Keratinocyte (primary cell): ENCODE measurements around the gene STBD1.

ENCODE experiments used
- EZH2 ChIP-seq: IDR thresholded peaks from one replicate; pipeline ENCODE4 v1.6.1; 2012; ENCODE audit warnings: inconsistent platforms, mild to moderate bottlenecking, low read length, moderate library complexity
- TF ChIP-seq, protein P1 (sequence below), 3 experiments: IDR thresholded peaks in 1 of 3; conservative IDR thresholded peaks in 1 of 3; optimal IDR thresholded peaks in 1 of 3; 2 replicates in 2 of 3; 3 replicates in 1 of 3; pipeline versions ENCODE3 to v1.5.1; 2011; ENCODE audit warnings: low read length in 3 of 3, mild to moderate bottlenecking in 3 of 3, moderate library complexity in 2 of 3, control low read depth in 1 of 3, inconsistent platforms in 1 of 3; ENCODE audit not compliant: insufficient read depth in 2 of 3; ENCODE audit errors: extremely low read depth in 1 of 3

DNA sequence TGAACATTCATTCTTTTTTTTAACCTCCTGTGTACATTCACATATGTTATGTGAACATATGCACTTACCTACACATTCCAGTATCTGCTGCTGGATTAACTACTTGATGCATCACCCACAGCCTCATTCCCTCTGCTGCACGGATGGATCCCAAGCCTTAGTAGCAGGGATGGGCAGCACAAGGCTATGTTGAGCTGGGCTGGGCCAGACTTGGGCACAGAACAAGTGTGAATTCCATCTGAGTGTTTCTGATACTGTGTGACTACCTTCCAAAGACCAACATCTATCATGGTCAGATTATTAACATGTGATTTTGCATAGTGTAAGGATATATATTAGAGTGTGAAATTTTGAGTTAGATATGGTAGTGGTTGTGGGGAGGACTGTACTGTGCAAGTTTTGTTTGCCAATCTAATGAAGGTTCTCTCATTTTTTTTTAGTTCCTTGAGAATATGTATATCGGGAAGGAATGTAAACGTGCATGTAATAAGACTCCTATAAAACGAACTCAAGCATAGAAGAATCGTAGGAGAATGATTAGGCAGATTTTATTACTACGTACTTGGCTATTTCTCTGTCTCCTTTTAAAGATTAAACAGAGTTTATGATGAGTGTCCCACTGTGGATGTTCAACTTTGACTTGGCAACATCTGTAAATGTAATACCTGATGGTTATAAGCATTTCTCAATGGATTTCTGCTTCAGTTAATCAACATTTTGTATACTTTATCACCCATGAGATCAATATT lies 23.4 kb upstream of the STBD1 start:
- TF ChIP-seq, protein P1, sequence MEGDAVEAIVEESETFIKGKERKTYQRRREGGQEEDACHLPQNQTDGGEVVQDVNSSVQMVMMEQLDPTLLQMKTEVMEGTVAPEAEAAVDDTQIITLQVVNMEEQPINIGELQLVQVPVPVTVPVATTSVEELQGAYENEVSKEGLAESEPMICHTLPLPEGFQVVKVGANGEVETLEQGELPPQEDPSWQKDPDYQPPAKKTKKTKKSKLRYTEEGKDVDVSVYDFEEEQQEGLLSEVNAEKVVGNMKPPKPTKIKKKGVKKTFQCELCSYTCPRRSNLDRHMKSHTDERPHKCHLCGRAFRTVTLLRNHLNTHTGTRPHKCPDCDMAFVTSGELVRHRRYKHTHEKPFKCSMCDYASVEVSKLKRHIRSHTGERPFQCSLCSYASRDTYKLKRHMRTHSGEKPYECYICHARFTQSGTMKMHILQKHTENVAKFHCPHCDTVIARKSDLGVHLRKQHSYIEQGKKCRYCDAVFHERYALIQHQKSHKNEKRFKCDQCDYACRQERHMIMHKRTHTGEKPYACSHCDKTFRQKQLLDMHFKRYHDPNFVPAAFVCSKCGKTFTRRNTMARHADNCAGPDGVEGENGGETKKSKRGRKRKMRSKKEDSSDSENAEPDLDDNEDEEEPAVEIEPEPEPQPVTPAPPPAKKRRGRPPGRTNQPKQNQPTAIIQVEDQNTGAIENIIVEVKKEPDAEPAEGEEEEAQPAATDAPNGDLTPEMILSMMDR (optimal IDR thresholded peaks at IDR 0.05 in 1 of 3, IDR thresholded peaks at IDR 0.05 in 1 of 3, conservative IDR thresholded peaks at IDR 0.05 in 1 of 3; ENCODE audit: extremely low read depth in 1 of 3, insufficient read depth in 2 of 3, low read length in 3 of 3): no peak
- TF ChIP-seq EZH2: no peak
